GM18526 (cell line): ENCODE results near the gene CCDC69.
A peak's percentile ranks its signal among the peaks of the same experiment; 100 is the strongest.

Source experiments
- POLR2A ChIP-seq: IDR thresholded peaks from 3 replicates; pipeline ENCODE4 v1.6.1; 2011; ENCODE audit not compliant: insufficient read length; ENCODE audit errors: extremely low read depth

CCDC69 gene

GRCh38 chr5:151251001-151251551 is 27.2 kb upstream of the CCDC69 start:
- no peak for TF ChIP-seq POLR2A

GRCh38 chr5:151250346-151251000 is 26.6 kb upstream of the CCDC69 start:
- no peak for TF ChIP-seq POLR2A

GRCh38 chr5:151249281-151249680 is 25.4 kb upstream of the CCDC69 start:
- no peak for TF ChIP-seq POLR2A

GRCh38 chr5:151248651-151249050 is 24.8 kb upstream of the CCDC69 start:
- no peak for TF ChIP-seq POLR2A

GRCh38 chr5:151245680-151246219 is 21.9 kb upstream of the CCDC69 start:
- TF ChIP-seq POLR2A = no peak

- no peak for TF ChIP-seq POLR2A
Observed at GRCh38 chr5:151244206-151244605, 20.3 kb upstream of the CCDC69 start.

- TF ChIP-seq POLR2A = no peak
Observed at GRCh38 chr5:151243564-151243963, 19.7 kb upstream of the CCDC69 start.

- no peak for TF ChIP-seq POLR2A
Observed at GRCh38 chr5:151243127-151243526, 19.2 kb upstream of the CCDC69 start.

GRCh38 chr5:151240924-151241635 is 17.2 kb upstream of the CCDC69 start:
- no peak for TF ChIP-seq POLR2A

GRCh38 chr5:151239237-151239861 is 15.5 kb upstream of the CCDC69 start:
- TF ChIP-seq POLR2A = no peak

GRCh38 chr5:151238303-151238741 is 14.4 kb upstream of the CCDC69 start:
- TF ChIP-seq POLR2A = peak; percentile 24

GRCh38 chr5:151237685-151238084 is 13.8 kb upstream of the CCDC69 start:
- no peak for TF ChIP-seq POLR2A

- no peak for TF ChIP-seq POLR2A
Observed at GRCh38 chr5:151236888-151237287, 13.0 kb upstream of the CCDC69 start.

GRCh38 chr5:151234476-151235238 is 10.8 kb upstream of the CCDC69 start:
- TF ChIP-seq POLR2A = no peak

- TF ChIP-seq POLR2A = peak; percentile 39
Observed at GRCh38 chr5:151233616-151234085, 9.8 kb upstream of the CCDC69 start.
